ENCODE results near the gene BATF3. TPM values are rescaled to one million over a fixed set of nuclear protein-coding genes. Genes with fewer than 3 reads are reported as not detected.

Gene BATF3
- polyA plus RNA-seq, 1 of the 3 experiments (the other 2 are of a cell fraction), result 0.76 TPM

DNA sequence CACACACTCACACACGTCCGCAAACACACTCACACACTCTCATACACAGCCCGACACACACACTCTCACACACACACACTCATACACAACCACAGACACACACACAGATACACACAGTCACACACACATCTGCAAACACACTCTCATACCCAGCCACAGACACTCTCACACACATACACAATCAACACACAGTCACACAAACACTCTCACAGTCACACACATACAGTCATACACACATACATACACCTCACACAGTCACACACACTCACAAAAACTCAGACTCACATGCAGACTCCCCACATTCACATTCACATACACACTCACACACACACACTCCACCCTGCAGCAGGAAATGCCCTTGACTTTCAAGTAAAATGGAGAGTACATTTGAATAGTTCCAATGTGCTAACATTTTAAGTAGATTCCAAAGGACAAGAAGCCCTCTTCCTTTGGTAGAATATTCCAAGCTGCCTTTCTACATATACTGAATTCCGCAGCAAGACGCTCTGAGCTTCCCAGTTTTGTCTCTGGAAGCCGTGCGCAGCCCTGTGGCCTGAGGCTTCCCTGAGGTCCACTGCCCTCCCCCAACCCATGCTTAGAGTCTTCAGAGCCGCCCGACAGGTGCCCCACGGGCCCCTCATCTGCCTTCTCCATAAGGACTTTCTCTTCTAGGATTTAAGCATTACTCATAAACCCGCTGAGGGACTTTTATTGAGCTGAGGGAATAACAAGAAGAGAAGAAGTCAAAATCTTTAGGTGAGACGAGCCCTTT, 9.7 kb downstream of the BATF3 start:
- ChIA-PET CTCF (interaction anchor here (1.0 to 1.3 kb wide), 4 partner anchors 9 to 213 kb away, joined by 3 read pairs; partner anchors contain the start of gene ATF3), POLR2A (no interaction called here)
- Histone ChIP-seq H3K4me2 (no peak overlapping the region), H2AFZ (ENCODE audit: low read depth) (no peak overlapping the region), H3K9me3 (no peaks in the 10 kb centered on the region), H4K20me1 (ENCODE audit: insufficient read depth) (no peaks in the 10 kb centered on the region), H3K79me2 (ENCODE audit: insufficient read depth) (no peaks in the 10 kb centered on the region), H3K9ac (no peak overlapping the region), H3K9me2 (no peaks in the 10 kb centered on the region), H3K27me3 (ENCODE audit: insufficient read depth) (peaks cover 4% of the 10 kb centered on the region; the same call in 1 of the 2 replicates), H3K4me1 (ENCODE audit: control insufficient read depth in 1 of 2, insufficient read depth in 2 of 2, low read depth in 1 of 2, low read length in 1 of 2) (no peaks in the 10 kb centered on the region), H3F3A (replicated peaks; ENCODE audit: insufficient read depth) (peaks cover 6% of the 10 kb centered on the region), H3K36me3 (replicated peaks in 1 of 2; ENCODE audit: control insufficient read depth in 1 of 2, insufficient read depth in 2 of 2, low read length in 1 of 2) (no peaks in the 10 kb centered on the region), H3K27ac (ENCODE audit: low read depth in 2 of 2, low read length in 1 of 2) (no peak overlapping the region), H3K4me3 (ENCODE audit: low read depth in 2 of 2, low read length in 1 of 2) (no peak overlapping the region)
- no peak for DNase-seq
- TF ChIP-seq SMC3 (IDR thresholded peaks at IDR 0.05; ENCODE audit: low read depth, low read length), result no peak
- TF ChIP-seq NFIC (IDR thresholded peaks at IDR 0.05; ENCODE audit: borderline replicate concordance), result no peak
- TF ChIP-seq, protein P1, sequence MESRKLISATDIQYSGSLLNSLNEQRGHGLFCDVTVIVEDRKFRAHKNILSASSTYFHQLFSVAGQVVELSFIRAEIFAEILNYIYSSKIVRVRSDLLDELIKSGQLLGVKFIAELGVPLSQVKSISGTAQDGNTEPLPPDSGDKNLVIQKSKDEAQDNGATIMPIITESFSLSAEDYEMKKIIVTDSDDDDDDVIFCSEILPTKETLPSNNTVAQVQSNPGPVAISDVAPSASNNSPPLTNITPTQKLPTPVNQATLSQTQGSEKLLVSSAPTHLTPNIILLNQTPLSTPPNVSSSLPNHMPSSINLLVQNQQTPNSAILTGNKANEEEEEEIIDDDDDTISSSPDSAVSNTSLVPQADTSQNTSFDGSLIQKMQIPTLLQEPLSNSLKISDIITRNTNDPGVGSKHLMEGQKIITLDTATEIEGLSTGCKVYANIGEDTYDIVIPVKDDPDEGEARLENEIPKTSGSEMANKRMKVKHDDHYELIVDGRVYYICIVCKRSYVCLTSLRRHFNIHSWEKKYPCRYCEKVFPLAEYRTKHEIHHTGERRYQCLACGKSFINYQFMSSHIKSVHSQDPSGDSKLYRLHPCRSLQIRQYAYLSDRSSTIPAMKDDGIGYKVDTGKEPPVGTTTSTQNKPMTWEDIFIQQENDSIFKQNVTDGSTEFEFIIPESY (IDR thresholded peaks at IDR 0.05; ENCODE audit: borderline replicate concordance, low read depth), result no peak
- TF ChIP-seq, protein P2, sequence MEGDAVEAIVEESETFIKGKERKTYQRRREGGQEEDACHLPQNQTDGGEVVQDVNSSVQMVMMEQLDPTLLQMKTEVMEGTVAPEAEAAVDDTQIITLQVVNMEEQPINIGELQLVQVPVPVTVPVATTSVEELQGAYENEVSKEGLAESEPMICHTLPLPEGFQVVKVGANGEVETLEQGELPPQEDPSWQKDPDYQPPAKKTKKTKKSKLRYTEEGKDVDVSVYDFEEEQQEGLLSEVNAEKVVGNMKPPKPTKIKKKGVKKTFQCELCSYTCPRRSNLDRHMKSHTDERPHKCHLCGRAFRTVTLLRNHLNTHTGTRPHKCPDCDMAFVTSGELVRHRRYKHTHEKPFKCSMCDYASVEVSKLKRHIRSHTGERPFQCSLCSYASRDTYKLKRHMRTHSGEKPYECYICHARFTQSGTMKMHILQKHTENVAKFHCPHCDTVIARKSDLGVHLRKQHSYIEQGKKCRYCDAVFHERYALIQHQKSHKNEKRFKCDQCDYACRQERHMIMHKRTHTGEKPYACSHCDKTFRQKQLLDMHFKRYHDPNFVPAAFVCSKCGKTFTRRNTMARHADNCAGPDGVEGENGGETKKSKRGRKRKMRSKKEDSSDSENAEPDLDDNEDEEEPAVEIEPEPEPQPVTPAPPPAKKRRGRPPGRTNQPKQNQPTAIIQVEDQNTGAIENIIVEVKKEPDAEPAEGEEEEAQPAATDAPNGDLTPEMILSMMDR (IDR thresholded peaks at IDR 0.05), result no peak
- no peak for TF ChIP-seq FOSL2 (IDR thresholded peaks at IDR 0.05; ENCODE audit: borderline replicate concordance, low read depth)
- no peak for TF ChIP-seq NRF1 (IDR thresholded peaks at IDR 0.05; ENCODE audit: low read depth, low read length)
- TF ChIP-seq TEAD4 (IDR thresholded peaks at IDR 0.05; ENCODE audit: borderline replicate concordance, insufficient read depth), result no peak
- TF ChIP-seq CHD2 (IDR thresholded peaks at IDR 0.05; ENCODE audit: low read length, partially characterized antibody), result no peak
- no peak for TF ChIP-seq TCF12 (IDR thresholded peaks at IDR 0.05)
- TF ChIP-seq, protein P3, sequence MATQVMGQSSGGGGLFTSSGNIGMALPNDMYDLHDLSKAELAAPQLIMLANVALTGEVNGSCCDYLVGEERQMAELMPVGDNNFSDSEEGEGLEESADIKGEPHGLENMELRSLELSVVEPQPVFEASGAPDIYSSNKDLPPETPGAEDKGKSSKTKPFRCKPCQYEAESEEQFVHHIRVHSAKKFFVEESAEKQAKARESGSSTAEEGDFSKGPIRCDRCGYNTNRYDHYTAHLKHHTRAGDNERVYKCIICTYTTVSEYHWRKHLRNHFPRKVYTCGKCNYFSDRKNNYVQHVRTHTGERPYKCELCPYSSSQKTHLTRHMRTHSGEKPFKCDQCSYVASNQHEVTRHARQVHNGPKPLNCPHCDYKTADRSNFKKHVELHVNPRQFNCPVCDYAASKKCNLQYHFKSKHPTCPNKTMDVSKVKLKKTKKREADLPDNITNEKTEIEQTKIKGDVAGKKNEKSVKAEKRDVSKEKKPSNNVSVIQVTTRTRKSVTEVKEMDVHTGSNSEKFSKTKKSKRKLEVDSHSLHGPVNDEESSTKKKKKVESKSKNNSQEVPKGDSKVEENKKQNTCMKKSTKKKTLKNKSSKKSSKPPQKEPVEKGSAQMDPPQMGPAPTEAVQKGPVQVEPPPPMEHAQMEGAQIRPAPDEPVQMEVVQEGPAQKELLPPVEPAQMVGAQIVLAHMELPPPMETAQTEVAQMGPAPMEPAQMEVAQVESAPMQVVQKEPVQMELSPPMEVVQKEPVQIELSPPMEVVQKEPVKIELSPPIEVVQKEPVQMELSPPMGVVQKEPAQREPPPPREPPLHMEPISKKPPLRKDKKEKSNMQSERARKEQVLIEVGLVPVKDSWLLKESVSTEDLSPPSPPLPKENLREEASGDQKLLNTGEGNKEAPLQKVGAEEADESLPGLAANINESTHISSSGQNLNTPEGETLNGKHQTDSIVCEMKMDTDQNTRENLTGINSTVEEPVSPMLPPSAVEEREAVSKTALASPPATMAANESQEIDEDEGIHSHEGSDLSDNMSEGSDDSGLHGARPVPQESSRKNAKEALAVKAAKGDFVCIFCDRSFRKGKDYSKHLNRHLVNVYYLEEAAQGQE (IDR thresholded peaks at IDR 0.05; ENCODE audit: low read depth, low read length), result no peak
- no peak for TF ChIP-seq FOXM1 (IDR thresholded peaks at IDR 0.05; ENCODE audit: low read depth)
- TF ChIP-seq MXI1 (IDR thresholded peaks at IDR 0.05; ENCODE audit: low read depth, low read length), result no peak
- TF ChIP-seq ELF1 (IDR thresholded peaks at IDR 0.05), result no peak
- TF ChIP-seq, protein P4, sequence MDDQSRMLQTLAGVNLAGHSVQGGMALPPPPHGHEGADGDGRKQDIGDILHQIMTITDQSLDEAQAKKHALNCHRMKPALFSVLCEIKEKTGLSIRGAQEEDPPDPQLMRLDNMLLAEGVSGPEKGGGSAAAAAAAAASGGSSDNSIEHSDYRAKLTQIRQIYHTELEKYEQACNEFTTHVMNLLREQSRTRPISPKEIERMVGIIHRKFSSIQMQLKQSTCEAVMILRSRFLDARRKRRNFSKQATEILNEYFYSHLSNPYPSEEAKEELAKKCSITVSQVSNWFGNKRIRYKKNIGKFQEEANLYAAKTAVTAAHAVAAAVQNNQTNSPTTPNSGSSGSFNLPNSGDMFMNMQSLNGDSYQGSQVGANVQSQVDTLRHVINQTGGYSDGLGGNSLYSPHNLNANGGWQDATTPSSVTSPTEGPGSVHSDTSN (IDR thresholded peaks at IDR 0.05), result no peak
- WGBS (ENCODE audit: low lambda C conversion rate), result 85% methylated on average over 12 of the region's 12 CpGs
